HG03457 (cell line): ENCODE data around the gene PFAS.

Experiments
- ATAC-seq: cut with Tn5 transposase; IDR thresholded peaks from one replicate; pipeline ENCODE4 v1.9.1; 2021; ENCODE audit warnings: moderate number of reproducible peaks; ENCODE audit not compliant: unreplicated experiment

Gene PFAS

GRCh38 chr17:8300226-8300625 is 51.1 kb downstream of the PFAS start:
- ATAC-seq = no peak

GRCh38 chr17:8300627-8301242 is 51.6 kb downstream of the PFAS start:
- ATAC-seq = no peak

DNA sequence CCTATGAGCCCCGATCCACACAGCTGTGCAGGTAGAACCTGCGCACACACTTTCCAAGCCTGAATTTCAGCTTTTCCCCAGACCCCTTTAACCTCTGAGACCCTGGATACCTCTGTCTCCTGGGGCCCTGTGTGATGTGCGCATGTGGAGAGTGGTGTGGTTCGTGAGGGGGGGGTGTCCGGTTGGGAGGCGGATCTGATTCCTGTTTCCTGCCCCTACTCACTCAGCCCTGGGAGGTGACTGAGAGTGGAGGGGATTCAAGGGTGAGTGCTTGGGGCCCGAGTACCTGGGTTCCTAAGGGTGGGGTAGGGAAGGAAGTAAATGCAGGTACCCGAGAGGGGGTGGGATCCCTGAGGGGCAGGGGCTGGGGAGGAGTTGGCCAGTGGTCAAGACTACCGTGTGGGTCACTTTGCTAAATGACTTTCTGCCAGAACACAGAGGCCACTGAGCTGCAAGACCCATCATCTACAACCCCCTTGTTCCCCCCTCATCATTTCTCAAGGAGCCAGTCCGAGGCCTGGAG is 61.6 kb downstream of the PFAS start:
- no peak for ATAC-seq

DNA sequence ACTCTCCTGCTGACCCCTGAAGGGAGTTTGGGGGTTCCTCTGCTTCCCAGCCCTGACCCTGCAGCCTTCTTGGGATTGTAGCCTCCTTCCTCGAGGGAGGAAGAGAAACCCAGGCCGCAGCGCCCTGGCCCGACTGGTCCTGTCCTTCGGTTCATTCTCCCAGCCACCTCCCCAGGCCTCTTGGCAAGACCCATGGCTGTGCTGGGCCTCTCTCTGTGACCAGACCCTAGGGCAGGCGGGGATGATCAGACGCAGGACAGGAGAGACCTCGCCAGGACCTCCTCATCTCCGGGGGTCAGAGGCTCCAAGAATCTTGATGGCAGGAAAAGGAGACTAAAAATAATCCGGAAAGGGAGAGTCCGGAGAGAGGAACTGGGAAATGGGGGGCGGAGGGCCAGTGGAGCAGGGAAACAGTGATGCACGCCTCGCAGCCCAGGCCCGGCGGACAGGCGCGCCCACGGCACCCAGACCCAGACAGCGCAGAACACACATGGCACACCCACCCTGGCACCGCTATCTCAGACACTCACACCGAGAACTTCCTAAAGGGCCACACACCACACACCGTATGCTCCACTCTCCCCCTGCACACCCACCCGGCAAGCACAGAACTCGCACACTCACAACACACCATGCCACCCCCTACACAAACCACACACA is 62.2 kb downstream of the PFAS start:
- ATAC-seq = no peak

- ATAC-seq = no peak
Observed at GRCh38 chr17:8312251-8312650, 63.2 kb downstream of the PFAS start.

DNA sequence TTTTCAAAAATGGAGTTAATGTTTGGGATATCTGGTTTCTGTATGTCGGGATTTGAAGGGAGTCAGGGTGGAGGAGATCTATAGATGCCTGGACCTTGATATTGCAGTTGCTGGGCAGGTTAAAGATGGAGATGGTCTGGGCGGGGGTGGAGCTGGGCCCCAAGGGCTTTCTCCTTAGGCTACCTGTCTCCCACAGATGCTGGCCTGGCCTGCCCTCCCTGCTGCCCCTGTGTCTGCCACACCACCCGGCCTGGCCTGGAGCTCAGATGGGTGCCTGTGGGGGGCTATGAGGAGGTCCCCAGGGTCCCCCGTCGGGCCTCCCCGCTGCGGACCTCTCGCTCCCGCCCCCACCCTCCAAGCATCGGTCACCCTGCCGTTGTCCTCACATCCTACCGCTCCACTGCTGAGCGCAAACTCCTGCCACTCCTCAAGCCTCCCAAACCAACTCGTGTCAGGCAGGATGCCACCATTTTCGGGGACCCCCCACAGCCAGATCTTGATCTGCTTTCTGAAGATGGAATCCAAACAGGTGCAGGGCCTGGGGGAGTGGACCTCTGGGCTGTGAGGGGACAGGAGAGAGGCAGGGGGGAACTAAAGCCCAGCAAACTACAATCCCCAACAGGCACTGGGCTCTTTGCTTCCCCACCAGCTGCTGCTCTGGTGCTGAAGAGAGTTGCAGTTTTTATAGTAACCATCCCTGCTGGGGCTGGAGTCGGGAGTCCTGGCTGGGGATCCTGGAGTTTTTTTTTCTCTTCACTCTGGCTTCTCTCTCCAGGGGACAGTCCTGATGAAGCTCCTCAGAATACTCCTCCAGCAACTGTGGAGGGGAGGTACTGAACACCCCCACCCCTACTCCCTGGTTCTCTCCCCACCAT is 63.9 kb downstream of the PFAS start:
- no peak for ATAC-seq

- ATAC-seq = no peak
Observed at GRCh38 chr17:8314797-8315763, 66.0 kb downstream of the PFAS start.

DNA sequence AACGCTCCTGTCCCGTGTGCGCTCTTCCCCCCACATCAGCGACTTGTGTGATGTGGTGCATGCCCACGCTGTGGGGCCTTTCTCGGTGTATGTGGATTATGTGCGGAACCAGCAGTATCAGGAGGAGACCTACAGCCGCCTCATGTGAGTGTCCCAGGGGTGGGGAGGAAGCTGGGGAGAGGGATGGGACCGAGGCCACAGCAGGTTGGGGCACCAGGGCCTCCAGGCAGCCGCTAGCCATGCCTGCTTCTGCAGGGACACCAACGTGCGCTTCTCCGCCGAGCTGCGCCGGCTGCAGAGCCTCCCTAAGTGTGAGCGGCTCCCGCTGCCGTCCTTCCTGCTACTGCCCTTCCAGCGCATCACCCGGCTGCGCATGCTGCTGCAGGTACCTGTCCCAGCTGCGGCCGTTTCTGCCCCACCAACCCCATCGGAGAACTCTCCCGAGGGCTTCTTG is 66.7 kb downstream of the PFAS start:
- ATAC-seq = no peak

DNA sequence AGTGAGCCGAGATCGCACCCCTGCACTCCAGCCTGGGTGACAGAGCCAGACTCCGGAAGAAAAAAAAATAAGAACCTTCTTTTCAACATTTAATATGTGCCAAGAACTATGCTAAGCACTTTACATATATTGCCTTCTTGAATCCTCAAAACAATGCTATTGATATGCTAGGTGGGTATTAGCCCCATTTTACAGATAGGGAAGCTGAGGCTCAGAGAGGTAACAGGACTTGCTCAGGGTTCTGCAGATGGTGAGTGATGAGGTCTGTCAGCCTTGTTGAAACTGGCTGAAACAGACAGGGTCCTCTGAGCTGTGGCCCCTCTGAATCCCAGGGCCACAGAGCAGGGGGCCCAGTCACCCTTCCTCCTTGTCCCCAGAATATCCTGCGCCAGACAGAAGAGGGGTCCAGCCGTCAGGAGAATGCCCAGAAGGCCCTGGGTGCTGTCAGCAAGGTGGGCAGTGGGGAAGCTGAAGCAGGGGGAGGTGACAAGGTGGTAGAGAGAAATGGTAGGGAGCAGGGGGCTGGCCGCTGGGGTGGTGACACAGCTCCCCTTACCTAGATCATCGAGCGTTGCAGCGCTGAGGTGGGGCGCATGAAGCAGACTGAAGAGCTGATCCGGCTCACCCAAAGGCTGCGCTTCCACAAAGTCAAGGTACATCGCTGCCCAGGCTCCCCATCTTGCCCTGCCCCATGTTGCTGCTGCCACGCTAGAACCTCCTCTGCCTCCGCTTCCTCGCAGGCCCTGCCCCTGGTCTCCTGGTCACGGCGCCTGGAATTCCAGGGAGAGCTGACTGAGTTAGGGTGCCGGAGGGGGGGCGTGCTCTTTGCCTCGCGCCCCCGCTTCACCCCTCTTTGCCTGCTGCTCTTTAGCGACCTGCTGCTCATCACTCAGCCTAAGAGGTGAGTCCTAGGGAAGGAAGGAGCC is 69.2 kb downstream of the PFAS start:
- no peak for ATAC-seq
